Measurements from ENCODE around the gene LIN54.
"Not testable (repeated sequence)": the region's sequence is repeated elsewhere in the genome, so short reads cannot be mapped to it uniquely, and the experiment has no call there.

Gene LIN54

DNA sequence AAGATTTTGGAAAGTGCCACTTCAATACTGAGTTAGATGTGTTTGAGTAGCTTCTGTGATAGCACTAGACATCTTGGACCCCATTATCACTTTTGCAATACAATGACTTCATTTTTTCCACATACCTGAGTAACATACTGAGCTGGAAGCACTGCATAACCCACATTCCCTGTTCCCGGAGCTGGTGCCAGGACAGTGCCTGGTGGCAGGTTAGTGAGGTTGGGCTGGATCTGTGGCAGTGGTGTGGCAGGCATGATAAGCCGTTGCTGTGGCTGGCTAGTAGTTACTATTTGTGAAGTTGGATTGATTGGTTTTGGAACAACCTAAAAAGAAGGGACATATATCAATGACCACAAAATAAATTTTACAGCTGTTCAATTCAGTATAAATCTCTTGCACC, 71.2 kb downstream of the LIN54 start:
- DNase-seq = no peak

- no peak for DNase-seq
Measured at GRCh38 chr4:82934441-82934840, 76.2 kb downstream of the LIN54 start.

GRCh38 chr4:82930848-82931755, 79.5 kb downstream of the LIN54 start:
- DNase-seq = no peak

GRCh38 chr4:82921795-82922194, 88.8 kb downstream of the LIN54 start:
- DNase-seq = no peak

DNA sequence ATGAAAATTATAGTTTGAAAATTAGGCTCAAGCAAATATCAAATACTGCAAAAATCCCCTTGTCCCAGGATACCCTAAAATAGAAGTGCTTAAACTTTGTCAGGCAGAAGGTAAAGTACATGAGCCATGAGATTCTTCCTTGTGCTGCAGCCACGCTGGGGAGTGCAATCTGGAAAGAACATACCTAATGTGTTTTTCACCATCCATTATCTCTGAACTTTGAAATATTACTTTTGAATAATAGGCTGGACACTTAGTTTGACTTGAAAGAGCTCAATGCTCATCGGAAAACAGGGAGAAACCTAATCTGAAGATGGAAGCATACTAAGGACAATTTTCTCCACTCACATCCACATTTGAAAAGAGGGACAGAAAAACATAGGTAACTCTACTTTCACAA, 91.2 kb downstream of the LIN54 start:
- DNase-seq = no peak

DNA sequence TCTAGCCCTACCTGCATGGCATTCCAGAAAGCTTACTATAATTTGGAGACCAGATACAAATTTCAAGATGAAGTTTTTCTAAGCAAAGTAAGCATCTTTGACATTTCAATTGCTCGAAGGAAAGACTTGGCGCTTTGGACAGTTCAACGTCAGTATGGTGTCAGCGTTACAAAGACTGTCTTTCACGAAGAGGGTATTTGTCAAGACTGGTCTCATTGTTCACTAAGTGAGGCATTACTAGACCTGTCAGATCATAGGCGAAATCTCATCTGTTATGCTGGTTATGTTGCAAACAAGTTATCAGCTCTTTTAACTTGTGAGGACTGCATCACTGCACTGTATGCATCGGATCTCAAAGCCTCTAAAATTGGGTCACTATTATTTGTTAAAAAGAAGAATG, 92.5 kb downstream of the LIN54 start:
- no peak for DNase-seq

- not testable (repeated sequence) for DNase-seq
Measured at GRCh38 chr4:82913968-82914367, 96.7 kb downstream of the LIN54 start.

GRCh38 chr4:82913305-82913704, 97.3 kb downstream of the LIN54 start:
- DNase-seq = no peak

DNA sequence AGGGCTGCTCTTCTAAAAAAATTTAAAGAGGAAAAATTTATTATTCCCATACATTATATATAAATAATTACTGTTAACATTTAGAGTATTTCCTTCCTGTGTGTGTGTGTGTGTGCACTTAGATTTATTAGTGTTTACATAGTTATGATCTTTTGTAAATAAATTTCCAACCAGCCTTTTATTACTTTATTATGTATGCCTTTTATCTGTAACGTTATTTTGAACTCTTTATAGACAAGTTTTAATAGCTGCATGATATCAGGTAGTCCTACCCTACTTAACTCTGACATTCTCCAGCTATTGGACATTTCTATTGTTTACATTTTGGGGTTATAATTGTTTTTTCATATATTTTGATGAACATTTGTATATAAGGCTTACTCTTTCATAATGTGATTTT, 101.3 kb downstream of the LIN54 start:
- DNase-seq = no peak

GRCh38 chr4:82906469-82906868, 104.2 kb downstream of the LIN54 start:
- DNase-seq = no peak

DNA sequence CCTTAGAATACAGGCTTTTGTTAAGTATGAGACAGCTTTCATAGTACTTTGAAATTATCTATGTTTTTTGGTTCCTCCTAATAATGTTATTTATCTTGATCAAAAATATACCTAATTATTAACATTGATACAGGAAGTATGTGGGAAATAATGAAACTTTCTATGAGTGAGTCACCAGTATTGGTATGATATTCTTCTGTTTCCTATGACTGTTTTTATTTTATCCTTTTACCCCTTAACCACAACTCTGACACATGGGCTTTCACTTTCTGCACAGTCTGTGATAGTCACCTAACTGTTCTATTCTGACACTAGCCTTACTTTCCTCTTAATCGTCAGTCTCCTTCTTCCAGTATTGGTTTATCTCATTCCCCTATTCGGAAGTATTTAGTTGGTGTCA, 105.4 kb downstream of the LIN54 start:
- peak; percentile 44 for DNase-seq

GRCh38 chr4:82903737-82904136, 106.9 kb downstream of the LIN54 start:
- no peak for DNase-seq

DNA sequence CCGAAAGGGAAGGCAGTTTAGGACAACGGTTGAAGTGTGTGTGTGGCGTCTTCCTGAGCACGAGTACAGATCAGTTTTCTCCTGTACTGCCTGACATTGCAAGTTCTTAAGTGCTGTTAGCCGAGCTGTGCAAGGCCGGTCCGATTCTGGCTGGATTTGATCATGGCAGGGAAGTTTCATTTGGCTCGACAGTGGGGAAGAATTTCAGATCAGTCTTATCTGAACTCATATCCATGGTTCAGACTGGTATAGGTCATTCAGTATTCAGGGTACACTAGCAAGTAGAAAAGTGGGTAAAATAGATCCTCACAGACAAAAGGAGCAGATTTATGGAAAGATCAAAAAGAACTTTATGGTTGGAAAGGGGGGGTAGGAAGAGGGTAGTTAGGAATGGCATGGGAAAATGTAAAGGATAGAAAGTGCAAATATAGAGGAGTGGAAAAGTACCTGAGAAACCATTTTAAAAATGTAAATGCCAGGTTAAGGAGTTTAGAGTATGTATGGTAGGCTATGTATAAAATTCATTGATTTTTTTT, 109.4 kb downstream of the LIN54 start:
- no peak for DNase-seq

DNA sequence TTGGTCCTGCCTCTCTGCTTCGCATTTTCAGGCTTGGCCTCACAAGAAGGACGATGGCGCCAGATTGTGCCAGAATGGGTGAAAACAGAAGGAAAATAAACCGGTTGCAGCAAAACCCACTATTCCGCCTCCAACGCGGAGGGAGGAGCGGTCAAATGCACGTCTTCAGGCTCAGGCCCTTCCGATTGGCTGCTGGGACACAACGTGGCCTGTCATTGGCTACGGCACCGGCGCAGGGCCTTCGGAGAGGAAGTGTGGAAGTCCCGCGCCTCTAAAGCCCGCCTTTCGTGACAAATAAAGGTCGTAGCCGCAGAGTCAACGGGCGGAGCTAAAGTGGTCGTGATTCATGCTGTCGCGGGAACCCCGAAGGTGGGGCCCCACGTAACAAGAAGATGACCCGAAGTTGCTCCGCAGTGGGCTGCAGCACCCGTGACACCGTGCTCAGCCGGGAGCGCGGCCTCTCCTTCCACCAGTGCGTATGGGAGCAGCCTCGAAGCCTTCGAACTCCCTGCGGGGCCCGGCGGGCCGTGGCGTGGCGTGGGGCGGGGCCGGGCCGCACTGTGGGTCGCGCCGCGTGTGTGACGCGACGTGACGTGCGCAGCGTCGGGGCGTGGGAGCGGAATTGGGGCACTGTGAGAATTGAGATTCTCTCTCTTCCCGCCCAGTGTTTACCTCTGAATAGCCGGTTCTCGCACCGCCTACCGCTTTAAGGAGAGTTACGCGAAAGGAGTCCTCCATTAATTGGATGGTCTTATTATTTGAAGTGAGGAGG, 110.0 kb downstream of the LIN54 start, which contains the start of gene THAP9:
THAP9 (plus strand) TSS at position 325 of the 772 bp plus-strand sequence; CDS start at position 393, 68 bp downstream.
- peak; percentile 100 for DNase-seq

- DNase-seq = no peak
Measured at GRCh38 chr4:82900066-82900410, 110.6 kb downstream of the LIN54 start.

DNA sequence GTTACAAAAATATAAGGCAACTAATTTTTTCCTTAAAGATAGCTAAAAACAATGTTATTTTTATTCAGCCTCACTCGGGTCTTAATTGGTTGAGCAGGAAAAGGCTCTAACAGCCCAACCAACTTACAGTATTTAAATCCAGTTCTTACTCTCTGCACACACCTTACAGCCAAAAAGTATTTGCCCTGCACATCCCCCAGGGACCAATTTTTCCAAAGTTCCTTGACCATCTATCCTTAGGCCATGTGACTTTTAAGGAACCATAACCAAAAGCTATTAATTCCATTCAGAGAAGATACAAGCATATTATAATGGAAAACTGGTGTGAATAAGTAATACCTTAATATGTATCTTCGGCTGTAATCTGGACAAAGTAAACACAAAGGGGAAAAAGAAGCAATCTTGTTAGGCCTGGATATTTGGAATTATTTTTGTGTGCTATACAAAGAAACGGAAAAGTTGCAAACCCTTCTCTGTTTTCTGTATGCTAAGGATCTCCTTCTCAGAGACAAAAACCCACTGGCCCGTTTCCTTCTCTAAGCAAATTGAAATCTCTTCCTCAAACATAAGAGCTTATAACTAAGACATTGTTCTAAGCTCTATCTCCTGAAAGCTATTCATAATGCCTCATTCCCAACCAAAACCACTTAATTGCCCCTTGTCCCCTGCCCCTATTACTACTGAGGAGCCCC, 111.1 kb downstream of the LIN54 start:
- DNase-seq = no peak

DNA sequence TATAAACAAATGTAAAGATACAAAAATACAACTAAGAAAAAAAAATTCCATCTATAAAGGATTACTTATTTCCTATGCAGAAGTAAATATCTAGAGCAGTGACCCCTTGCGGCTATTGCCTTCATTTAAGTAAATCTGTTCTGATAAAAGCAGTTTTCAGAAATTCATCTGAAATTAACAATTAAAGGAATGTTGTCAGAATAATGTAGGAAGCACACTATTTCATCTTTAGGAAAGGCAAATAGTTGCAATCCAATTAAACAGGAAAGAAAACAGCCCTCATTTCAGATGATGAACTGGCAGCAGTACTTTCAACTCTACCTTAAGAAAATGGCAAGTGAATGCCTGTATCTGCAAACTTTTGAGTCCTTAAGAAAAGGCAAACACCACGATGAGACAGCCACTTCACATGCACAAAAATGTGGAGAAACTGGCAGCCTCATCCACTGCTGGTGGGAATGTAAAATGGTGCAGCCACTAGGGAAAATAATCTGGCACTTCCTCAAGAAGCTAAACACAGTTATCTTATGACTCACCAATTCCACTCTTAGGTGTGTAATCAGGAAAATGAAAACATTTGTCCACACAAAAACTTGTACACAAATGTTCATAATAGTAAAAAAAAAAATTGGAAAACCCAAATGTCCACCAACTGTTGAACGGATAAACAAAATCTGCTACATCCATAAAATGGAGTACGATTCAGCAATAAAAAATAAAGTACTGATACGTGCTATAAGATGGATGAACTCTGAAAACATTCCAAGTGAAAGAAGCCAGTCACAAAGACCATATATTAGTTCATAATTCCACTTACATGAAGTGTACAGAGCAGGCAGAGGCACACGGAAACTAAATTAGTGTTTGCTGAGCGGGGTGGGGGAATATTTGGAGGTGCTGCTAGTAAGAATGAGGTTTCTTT, 112.0 kb downstream of the LIN54 start:
- peak; percentile 87 for DNase-seq

- DNase-seq = no peak
Measured at GRCh38 chr4:82896755-82897154, 113.9 kb downstream of the LIN54 start.

DNA sequence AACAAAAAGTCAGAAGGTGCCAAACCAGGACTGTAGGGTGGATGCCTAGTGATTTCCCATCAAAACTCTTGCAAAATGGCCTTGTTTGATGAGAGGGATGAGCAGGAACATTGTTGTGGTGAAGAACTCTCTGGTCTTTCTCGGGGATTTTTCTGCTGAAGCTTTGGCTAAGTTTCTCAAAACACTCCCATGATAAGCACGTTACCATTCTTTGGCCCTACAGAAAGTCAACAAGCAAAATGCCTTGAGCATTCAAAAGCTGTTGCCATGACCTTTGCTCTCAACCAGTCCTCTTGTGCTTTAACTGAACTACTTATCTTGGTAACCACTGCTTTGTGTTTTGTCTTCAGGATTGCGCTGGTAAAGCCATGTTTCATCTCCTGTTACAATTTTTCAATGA, 116.7 kb downstream of the LIN54 start:
- DNase-seq = no peak

GRCh38 chr4:82892467-82892802, 118.2 kb downstream of the LIN54 start:
- no peak for DNase-seq

DNA sequence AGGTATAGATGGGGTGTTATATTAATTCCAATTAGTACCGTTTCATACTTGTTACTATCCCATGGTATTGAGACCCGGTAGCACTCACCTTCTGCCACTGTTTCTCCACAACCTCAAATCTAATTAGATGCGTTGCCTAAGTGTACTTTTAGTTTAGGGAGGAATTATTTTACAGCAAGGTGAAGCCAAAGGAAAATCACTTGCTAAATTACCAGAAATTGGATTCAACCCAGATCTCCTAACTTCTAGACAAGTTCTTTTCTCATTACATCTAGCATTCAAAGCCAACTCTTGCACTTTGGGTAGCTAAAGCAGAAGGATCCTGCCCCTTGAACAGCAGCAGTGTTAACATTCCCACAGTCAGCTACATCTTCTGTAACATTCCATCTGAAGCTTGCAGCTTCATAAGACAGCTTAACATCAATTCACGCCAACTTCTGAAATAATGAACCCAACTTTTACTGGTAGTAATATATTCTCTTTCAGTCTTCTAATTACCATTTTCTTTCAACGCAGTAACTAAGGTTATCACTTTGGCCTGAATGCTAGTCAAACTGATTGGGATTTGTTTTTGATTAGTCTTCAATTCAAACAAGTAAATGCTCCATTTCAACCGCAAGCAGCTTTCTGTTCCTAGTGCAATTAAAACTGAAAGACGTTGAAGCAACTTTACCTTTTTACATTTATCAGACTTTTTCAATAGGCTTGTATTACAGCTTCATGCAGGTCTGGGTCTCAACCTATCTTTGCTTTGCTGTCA, 118.7 kb downstream of the LIN54 start:
- DNase-seq = peak; percentile 10
